ENCODE measurements around the gene MPHOSPH9. TPM values are rescaled to one million over a fixed set of nuclear protein-coding genes. Genes with fewer than 3 reads are reported as not detected.

MPHOSPH9 gene
- total and polyA plus RNA-seq, 2 of the 13 experiments (the other 11 are each of a cell fraction or from before 2014, with no cell fraction given), result 20.3 to 63.4 TPM

DNA sequence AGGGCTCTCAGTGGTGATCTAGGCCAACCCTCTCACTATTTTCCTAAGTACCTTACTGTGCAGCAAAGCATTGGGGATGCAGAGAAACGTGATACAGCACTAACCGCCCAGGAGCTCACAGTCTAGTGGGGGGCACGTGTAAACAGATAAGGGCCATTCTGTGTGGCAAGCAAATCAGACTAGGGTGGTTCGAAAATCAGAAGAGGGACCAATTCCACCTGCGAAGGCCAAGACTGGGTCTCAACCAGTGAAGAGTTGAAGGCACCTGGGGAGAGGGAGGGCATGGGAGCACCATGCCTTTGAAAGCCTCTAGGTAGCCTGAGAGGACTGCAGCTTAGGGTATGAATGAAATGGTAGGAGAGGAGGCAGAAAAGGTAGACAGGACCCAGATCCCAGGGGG, 84.3 kb downstream of the MPHOSPH9 start (continued):
- TF ChIP-seq, protein P1, sequence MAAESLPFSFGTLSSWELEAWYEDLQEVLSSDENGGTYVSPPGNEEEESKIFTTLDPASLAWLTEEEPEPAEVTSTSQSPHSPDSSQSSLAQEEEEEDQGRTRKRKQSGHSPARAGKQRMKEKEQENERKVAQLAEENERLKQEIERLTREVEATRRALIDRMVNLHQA (CRISPR knock-in tag; IDR thresholded peaks at IDR 0.05), result no peak
- TF ChIP-seq ZEB1 (IDR thresholded peaks at IDR 0.05; ENCODE audit: insufficient replicate concordance, low read depth), result no peak
- TF ChIP-seq, protein P2, sequence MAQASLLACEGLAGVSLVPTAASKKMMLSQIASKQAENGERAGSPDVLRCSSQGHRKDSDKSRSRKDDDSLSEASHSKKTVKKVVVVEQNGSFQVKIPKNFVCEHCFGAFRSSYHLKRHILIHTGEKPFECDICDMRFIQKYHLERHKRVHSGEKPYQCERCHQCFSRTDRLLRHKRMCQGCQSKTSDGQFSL (CRISPR knock-in tag; IDR thresholded peaks at IDR 0.05), result no peak
- no peak for TF ChIP-seq ZNF44 (CRISPR knock-in tag; IDR thresholded peaks at IDR 0.05)
- no peak for TF ChIP-seq IRF2 (CRISPR knock-in tag; IDR thresholded peaks at IDR 0.05)

DNA sequence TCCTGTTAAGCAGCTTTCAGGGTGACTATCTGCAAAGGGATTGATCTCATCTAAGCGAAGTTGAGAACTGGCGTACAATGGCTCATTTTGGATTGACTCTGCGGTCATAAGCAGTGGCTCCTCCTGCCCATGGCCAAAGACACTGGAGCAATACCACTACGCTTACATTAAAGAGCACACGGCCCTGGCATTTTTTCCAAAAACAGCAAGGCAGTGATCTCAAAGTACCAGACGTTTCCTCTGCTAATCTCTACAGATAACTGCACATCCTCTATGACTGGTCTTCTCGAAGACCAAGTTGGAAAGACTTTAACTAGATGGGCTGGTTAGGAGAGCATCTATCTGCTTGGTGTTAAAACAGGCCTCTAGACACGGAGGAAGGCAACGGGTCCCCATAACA, 84.7 kb downstream of the MPHOSPH9 start:
- Histone ChIP-seq H3K9me3 (ENCODE audit: low read length) (no peaks in the 10 kb centered on the region), H2AFZ (ENCODE audit: low read length) (no peak overlapping the region), H3K36me3 (replicated peaks in 1 of 2; ENCODE audit: control insufficient read depth in 1 of 2, insufficient read depth in 2 of 2, low read length in 2 of 2) (no peaks in the 10 kb centered on the region), H3K27ac (ENCODE audit: extremely low read length, insufficient read depth, low read length) (peak overlapping the region; percentile 16), H3K4me2 (ENCODE audit: low read depth, low read length) (peak overlapping the region; percentile 34), H4K20me1 (ENCODE audit: insufficient read depth, low read length) (no peaks in the 10 kb centered on the region), H3K4me1 (ENCODE audit: insufficient read depth, low read length) (peaks cover 72% of the 10 kb centered on the region), H3K79me2 (ENCODE audit: insufficient read depth, low read length) (peaks cover 50% of the 10 kb centered on the region), H3K4me3 (replicated peaks in 1 of 3; ENCODE audit: insufficient read depth in 1 of 3, low read depth in 2 of 3, low read length in 3 of 3) (no peak overlapping the region; a peak in 1 of 6 replicates), H3K27me3 (ENCODE audit: control insufficient read depth in 1 of 2, insufficient read depth in 2 of 2, low read length in 2 of 2) (no peaks in the 10 kb centered on the region), H3K9ac (ENCODE audit: insufficient read depth, low read depth, low read length) (no peak overlapping the region)
- TF ChIP-seq ZBTB38 (CRISPR knock-in tag; IDR thresholded peaks at IDR 0.05), result peak; percentile 58; the same call in 1 of the 2 replicates
- TF ChIP-seq, protein P3, sequence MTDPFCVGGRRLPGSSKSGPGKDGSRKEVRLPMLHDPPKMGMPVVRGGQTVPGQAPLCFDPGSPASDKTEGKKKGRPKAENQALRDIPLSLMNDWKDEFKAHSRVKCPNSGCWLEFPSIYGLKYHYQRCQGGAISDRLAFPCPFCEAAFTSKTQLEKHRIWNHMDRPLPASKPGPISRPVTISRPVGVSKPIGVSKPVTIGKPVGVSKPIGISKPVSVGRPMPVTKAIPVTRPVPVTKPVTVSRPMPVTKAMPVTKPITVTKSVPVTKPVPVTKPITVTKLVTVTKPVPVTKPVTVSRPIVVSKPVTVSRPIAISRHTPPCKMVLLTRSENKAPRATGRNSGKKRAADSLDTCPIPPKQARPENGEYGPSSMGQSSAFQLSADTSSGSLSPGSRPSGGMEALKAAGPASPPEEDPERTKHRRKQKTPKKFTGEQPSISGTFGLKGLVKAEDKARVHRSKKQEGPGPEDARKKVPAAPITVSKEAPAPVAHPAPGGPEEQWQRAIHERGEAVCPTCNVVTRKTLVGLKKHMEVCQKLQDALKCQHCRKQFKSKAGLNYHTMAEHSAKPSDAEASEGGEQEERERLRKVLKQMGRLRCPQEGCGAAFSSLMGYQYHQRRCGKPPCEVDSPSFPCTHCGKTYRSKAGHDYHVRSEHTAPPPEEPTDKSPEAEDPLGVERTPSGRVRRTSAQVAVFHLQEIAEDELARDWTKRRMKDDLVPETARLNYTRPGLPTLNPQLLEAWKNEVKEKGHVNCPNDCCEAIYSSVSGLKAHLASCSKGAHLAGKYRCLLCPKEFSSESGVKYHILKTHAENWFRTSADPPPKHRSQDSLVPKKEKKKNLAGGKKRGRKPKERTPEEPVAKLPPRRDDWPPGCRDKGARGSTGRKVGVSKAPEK (CRISPR knock-in tag; IDR thresholded peaks at IDR 0.05; ENCODE audit: borderline replicate concordance), result no peak
- intact Hi-C loops (cut with micrococcal nuclease; ENCODE audit: unreplicated experiment), result no loop called here
- ChIA-PET CTCF (ENCODE audit: low intra/inter-chr PET ratio, low total read pairs) (no interaction called here), POLR2A (interaction anchor here (1.6 kb wide), 1 partner anchor 22 kb away, joined by 4 read pairs; no protein-coding TSS in a partner anchor)
- ATAC-seq (no peak), DNase-seq (ENCODE audit: low spot score) (no peak), FAIRE-seq (no peak)
- 86% methylated on average over 9 of the region's 9 CpGs for WGBS (ENCODE audit: low lambda C conversion rate)
- in situ Hi-C loops (cut with HindIII; ENCODE audit: extremely low pct_ligation_motif_present, low pct_unique_long_range_greater_than_20kb), result no loop called here
- BruUV-seq (replicated peaks), result no TSS peak
